HL-60 (cell line): Measurements from ENCODE around the gene BTBD17.

Experiments used
- GABPA ChIP-seq: IDR thresholded peaks from 2 replicates; pipeline ENCODE4 v1.6.1; 2012; ENCODE audit warnings: low read depth
- TF ChIP-seq, protein P1 (sequence below): IDR thresholded peaks from one replicate; pipeline ENCODE4 v1.5.1; 2011; ENCODE audit warnings: low read length, control low read depth, inconsistent platforms; ENCODE audit not compliant: insufficient read depth
- TF ChIP-seq, protein P2 (sequence below): IDR thresholded peaks from 2 replicates; pipeline ENCODE4 v1.6.1; 2012; ENCODE audit warnings: low read depth; ENCODE audit not compliant: insufficient replicate concordance

GRCh38 chr17:74391771-74392170 is 30.1 kb upstream of the BTBD17 start:
- TF ChIP-seq, protein P1, sequence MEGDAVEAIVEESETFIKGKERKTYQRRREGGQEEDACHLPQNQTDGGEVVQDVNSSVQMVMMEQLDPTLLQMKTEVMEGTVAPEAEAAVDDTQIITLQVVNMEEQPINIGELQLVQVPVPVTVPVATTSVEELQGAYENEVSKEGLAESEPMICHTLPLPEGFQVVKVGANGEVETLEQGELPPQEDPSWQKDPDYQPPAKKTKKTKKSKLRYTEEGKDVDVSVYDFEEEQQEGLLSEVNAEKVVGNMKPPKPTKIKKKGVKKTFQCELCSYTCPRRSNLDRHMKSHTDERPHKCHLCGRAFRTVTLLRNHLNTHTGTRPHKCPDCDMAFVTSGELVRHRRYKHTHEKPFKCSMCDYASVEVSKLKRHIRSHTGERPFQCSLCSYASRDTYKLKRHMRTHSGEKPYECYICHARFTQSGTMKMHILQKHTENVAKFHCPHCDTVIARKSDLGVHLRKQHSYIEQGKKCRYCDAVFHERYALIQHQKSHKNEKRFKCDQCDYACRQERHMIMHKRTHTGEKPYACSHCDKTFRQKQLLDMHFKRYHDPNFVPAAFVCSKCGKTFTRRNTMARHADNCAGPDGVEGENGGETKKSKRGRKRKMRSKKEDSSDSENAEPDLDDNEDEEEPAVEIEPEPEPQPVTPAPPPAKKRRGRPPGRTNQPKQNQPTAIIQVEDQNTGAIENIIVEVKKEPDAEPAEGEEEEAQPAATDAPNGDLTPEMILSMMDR, result no peak
- TF ChIP-seq GABPA, result no peak
- TF ChIP-seq, protein P2, sequence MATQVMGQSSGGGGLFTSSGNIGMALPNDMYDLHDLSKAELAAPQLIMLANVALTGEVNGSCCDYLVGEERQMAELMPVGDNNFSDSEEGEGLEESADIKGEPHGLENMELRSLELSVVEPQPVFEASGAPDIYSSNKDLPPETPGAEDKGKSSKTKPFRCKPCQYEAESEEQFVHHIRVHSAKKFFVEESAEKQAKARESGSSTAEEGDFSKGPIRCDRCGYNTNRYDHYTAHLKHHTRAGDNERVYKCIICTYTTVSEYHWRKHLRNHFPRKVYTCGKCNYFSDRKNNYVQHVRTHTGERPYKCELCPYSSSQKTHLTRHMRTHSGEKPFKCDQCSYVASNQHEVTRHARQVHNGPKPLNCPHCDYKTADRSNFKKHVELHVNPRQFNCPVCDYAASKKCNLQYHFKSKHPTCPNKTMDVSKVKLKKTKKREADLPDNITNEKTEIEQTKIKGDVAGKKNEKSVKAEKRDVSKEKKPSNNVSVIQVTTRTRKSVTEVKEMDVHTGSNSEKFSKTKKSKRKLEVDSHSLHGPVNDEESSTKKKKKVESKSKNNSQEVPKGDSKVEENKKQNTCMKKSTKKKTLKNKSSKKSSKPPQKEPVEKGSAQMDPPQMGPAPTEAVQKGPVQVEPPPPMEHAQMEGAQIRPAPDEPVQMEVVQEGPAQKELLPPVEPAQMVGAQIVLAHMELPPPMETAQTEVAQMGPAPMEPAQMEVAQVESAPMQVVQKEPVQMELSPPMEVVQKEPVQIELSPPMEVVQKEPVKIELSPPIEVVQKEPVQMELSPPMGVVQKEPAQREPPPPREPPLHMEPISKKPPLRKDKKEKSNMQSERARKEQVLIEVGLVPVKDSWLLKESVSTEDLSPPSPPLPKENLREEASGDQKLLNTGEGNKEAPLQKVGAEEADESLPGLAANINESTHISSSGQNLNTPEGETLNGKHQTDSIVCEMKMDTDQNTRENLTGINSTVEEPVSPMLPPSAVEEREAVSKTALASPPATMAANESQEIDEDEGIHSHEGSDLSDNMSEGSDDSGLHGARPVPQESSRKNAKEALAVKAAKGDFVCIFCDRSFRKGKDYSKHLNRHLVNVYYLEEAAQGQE, result no peak
